GM10847 (cell line): ENCODE data around the gene ARMC8.

ENCODE experiments used
- POLR2A ChIP-seq: IDR thresholded peaks from 2 replicates; pipeline ENCODE4 v1.6.1; 2011; ENCODE audit not compliant: insufficient read length; ENCODE audit errors: extremely low read depth

Gene ARMC8

DNA sequence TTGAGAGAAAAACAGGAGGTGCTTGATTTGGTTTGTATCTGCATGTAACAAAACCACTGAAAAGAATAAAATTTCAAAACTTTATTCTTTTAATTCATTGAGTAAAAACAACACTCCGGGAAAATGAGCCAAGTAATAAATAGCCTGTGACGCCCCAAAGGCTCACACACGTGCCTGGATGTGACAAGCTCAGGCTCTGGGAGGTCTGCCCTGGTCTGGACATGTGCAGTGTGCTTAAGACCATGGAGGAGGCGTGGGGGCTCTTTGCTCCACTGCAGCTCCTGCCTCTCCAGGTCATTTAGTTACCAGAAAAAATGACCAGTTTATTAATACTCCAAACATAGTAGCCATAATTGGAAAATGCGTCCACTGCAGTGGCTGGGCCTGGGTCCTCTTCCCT is 151.1 kb downstream of the ARMC8 start:
- no peak for TF ChIP-seq POLR2A

DNA sequence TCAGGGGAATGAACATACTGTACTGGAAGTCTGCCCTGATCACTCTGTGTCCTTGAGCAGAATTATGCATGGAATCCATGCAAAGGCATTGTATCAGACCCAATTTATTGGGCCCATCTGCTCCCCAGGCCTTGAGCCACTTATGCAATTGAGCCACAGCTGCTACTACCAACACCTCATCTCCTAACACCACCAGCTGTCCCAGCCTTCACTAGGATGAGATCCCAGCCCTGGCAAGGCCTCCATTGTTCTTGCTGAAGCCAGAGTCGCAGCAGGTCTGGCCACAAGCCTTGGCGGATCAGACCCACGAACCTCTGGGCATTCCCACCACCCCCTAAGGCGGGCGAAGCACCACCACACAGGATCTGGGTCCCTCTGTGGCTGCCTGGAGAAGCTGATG is 151.7 kb downstream of the ARMC8 start:
- no peak for TF ChIP-seq POLR2A

DNA sequence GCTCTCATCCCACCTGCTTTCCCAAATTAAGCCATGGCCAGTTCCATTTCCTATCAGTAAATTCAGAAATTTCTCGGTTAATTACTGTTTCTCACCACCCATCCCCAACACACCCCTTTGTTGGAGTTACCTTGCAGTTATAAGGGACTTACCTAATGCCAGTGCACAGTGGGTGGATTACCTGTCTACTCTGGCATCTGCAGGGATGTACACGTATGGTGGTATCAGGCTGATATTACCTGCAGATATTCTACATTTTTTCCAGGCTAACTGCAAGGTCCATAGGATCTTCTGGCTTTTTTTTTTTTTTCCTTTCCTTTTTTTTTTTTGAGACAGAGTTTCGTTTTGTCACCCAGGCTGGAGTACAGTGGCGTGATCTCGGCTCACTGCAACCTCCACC is 153.4 kb downstream of the ARMC8 start:
- TF ChIP-seq POLR2A = no peak

DNA sequence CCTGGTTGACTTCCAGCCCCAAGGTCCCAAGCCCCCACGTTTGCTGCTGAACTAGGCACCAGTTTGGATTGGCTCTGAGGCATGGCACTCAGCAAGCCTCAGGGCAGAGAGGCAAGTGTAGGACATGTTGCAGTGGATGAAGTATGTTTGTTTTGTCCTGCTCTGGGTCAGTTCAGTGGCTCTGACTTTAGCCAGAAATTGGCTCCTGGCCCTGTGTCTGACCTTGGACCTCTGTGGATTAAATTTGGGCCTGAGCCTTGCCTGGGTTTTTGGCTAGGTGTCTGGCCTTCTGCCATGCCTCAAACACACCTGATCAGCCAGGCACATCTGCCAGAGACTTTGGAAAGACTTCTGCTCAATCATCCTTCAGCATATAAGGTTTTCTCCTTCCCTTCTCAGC is 157.7 kb downstream of the ARMC8 start:
- no peak for TF ChIP-seq POLR2A
